DOHH2 (cell line): ENCODE measurements around the gene FRY.

Experiments used
- H3F3A ChIP-seq: fragments of 200-600 bp; sonication (generic), shearing (Covaris generic); 2 replicates; pipeline ENCODE4 v1.6.0; 2016; ENCODE audit warnings: antibody characterized with exemption, mild to moderate bottlenecking; ENCODE audit not compliant: control insufficient read depth, insufficient read depth
- H3K27ac ChIP-seq: fragments of 200-600 bp; sonication (generic); 2 replicates; pipeline ENCODE4 v1.5.1; 2014; ENCODE audit warnings: low read depth, mild to moderate bottlenecking, low read length, moderate library complexity
- H3K27me3 ChIP-seq: fragments of 200-600 bp; sonication (generic); 2 replicates; pipeline ENCODE4 v1.6.1; 2014; ENCODE audit warnings: mild to moderate bottlenecking, low read length, mixed read lengths; ENCODE audit not compliant: control insufficient read depth
- H3K36me3 ChIP-seq: fragments of 200-600 bp; sonication (generic); 2 replicates; pipeline ENCODE4 v1.6.1; 2014; ENCODE audit warnings: mild to moderate bottlenecking, low read length, moderate library complexity, mixed read lengths; ENCODE audit not compliant: control insufficient read depth
- H3K4me1 ChIP-seq: fragments of 200-600 bp; sonication (generic); 2 replicates; pipeline ENCODE4 v1.6.1; 2014; ENCODE audit warnings: mild to moderate bottlenecking, low read length, mixed read lengths; ENCODE audit not compliant: control insufficient read depth
- H3K4me2 ChIP-seq: fragments of 200-600 bp; sonication (generic); 2 replicates; pipeline ENCODE4 v1.6.0; 2014; ENCODE audit warnings: mild to moderate bottlenecking, low read length, moderate library complexity
- H3K4me3 ChIP-seq: fragments of 200-600 bp; sonication (generic); 2 replicates; pipeline ENCODE4 v1.5.1; 2014; ENCODE audit warnings: mild to moderate bottlenecking, low read length, mixed read lengths
- H3K79me2 ChIP-seq: fragments of 200-600 bp; sonication (generic); 2 replicates; pipeline ENCODE4 v1.6.1; 2014; ENCODE audit warnings: mild to moderate bottlenecking, low read length, mixed read lengths; ENCODE audit not compliant: control insufficient read depth
- H3K9me2 ChIP-seq: fragments of 200-600 bp; sonication (generic); replicated peaks from 2 replicates; pipeline ENCODE4 v1.6.1; 2014; ENCODE audit warnings: mild to moderate bottlenecking, low read length, mixed read lengths; ENCODE audit not compliant: control insufficient read depth
- H3K9me3 ChIP-seq: fragments of 200-600 bp; sonication (generic); 2 replicates; pipeline ENCODE4 v1.6.1; 2014; ENCODE audit warnings: antibody characterized with exemption, low read length, mixed read lengths; ENCODE audit not compliant: control insufficient read depth, insufficient read depth
- H4K20me1 ChIP-seq: fragments of 200-600 bp; sonication (generic); 2 replicates; pipeline ENCODE4 v1.6.0; 2014; ENCODE audit warnings: low read depth, mild to moderate bottlenecking, antibody characterized with exemption, low read length, moderate library complexity; ENCODE audit not compliant: control insufficient read depth, insufficient read depth
- EZH2phosphoT487 ChIP-seq: fragments of 200-600 bp; sonication (generic); IDR thresholded peaks from 2 replicates; pipeline ENCODE4 v1.6.1; 2017; ENCODE audit warnings: borderline replicate concordance, mild to moderate bottlenecking, antibody characterized with exemption, low read length, moderate library complexity, mixed read lengths
- TF ChIP-seq, protein P1 (sequence below): fragments of 200-600 bp; sonication (generic); IDR thresholded peaks from one replicate; pipeline ENCODE4 v1.5.1; 2014; ENCODE audit warnings: antibody characterized with exemption, mild to moderate bottlenecking, low read depth, low read length; ENCODE audit not compliant: poor library complexity, severe bottlenecking

The FRY gene

DNA sequence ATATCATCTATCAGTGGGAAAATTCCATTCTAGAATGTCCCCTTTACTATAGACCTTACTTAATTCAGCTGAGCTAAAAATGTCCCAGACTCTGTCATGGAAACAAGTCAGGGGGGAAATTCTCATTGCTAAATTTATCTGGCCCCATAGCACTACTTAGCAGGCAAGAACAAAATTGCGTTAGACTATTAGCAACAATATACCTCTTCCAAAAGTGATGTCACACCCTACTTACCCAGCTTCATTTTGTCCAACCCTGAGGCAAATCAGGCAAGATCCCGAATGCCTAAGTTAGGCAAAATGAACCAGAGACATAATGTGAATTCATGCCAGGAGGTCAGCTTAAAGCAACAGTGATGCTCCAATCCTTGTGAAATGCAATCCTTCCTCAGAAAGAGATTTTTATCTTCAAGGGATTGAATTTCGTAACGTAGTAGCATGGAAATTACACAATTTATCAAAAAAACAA lies 93.7 kb downstream of the FRY start:
- Histone ChIP-seq H3K27me3 (no peaks in the 10 kb centered on the region), H3K9me2 (no peaks in the 10 kb centered on the region), H3F3A (no peaks in the 10 kb centered on the region), H3K4me1 (peaks cover 39% of the 10 kb centered on the region), H3K36me3 (peaks cover 63% of the 10 kb centered on the region), H3K9me3 (no peaks in the 10 kb centered on the region), H3K4me2 (0 out of 2 replicates have a peak overlapping the region, but pooled peaks have one; percentile 30), H3K79me2 (no peaks in the 10 kb centered on the region), H3K27ac (no peak overlapping the region), H3K4me3 (no peak overlapping the region), H4K20me1 (no peaks in the 10 kb centered on the region)
- no peak for TF ChIP-seq EZH2phosphoT487
- TF ChIP-seq, protein P1, sequence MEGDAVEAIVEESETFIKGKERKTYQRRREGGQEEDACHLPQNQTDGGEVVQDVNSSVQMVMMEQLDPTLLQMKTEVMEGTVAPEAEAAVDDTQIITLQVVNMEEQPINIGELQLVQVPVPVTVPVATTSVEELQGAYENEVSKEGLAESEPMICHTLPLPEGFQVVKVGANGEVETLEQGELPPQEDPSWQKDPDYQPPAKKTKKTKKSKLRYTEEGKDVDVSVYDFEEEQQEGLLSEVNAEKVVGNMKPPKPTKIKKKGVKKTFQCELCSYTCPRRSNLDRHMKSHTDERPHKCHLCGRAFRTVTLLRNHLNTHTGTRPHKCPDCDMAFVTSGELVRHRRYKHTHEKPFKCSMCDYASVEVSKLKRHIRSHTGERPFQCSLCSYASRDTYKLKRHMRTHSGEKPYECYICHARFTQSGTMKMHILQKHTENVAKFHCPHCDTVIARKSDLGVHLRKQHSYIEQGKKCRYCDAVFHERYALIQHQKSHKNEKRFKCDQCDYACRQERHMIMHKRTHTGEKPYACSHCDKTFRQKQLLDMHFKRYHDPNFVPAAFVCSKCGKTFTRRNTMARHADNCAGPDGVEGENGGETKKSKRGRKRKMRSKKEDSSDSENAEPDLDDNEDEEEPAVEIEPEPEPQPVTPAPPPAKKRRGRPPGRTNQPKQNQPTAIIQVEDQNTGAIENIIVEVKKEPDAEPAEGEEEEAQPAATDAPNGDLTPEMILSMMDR = no peak

GRCh38 chr13:32125751-32126150 lies 94.2 kb downstream of the FRY start:
- Histone ChIP-seq H3K9me2 (no peaks in the 10 kb centered on the region), H3K27ac (no peak overlapping the region), H3K79me2 (no peaks in the 10 kb centered on the region), H3K36me3 (peaks cover 58% of the 10 kb centered on the region), H3K27me3 (no peaks in the 10 kb centered on the region), H3K4me3 (no peak overlapping the region), H3K4me1 (peaks cover 39% of the 10 kb centered on the region), H3K9me3 (no peaks in the 10 kb centered on the region), H3F3A (no peaks in the 10 kb centered on the region), H3K4me2 (no peak overlapping the region), H4K20me1 (no peaks in the 10 kb centered on the region)
- TF ChIP-seq, protein P1 = no peak
- TF ChIP-seq EZH2phosphoT487 = no peak

GRCh38 chr13:32126278-32126677 lies 94.7 kb downstream of the FRY start:
- H3K4me2 ChIP-seq = no peak overlapping the region
- no peak overlapping the region for H3K27ac ChIP-seq

More at GRCh38 chr13:32126278-32126677, 94.7 kb downstream of the FRY start:
- TF ChIP-seq EZH2phosphoT487 = no peak
- TF ChIP-seq, protein P1 = no peak
- no peaks in the 10 kb centered on the region for H4K20me1 ChIP-seq
- no peaks in the 10 kb centered on the region for H3K27me3 ChIP-seq
- H3K4me3 ChIP-seq = no peak overlapping the region
- H3K36me3 ChIP-seq = peaks cover 55% of the 10 kb centered on the region
- H3K9me3 ChIP-seq = no peaks in the 10 kb centered on the region
- H3K4me1 ChIP-seq = peaks cover 39% of the 10 kb centered on the region
- H3K9me2 ChIP-seq = no peaks in the 10 kb centered on the region
- no peaks in the 10 kb centered on the region for H3K79me2 ChIP-seq
- no peaks in the 10 kb centered on the region for H3F3A ChIP-seq
